Brain microvascular endothelial cell (primary cell): ENCODE measurements around the gene PCDHGA8.
"Not testable (repeated sequence)": the region's sequence is repeated elsewhere in the genome, so short reads cannot be mapped to it uniquely, and the experiment has no call there.

ENCODE experiments used
- DNase-seq: peaks from one replicate; pipeline ENCODE4 v3.0.0-alpha.2; 2020
- H3K27ac ChIP-seq: fragments of 250-450 bp; sonication (Bioruptor Pico); 2 replicates; pipeline ENCODE4 v1.5.1; 2020; ENCODE audit warnings: mild to moderate bottlenecking, moderate library complexity
- H3K27me3 ChIP-seq: fragments of 250-450 bp; sonication (Bioruptor Pico); replicated peaks from 2 replicates; pipeline ENCODE4 v1.5.1; 2020; ENCODE audit warnings: mild to moderate bottlenecking
- H3K36me3 ChIP-seq: fragments of 250-450 bp; sonication (Bioruptor Pico); replicated peaks from 2 replicates; pipeline ENCODE4 v1.5.1; 2020; ENCODE audit warnings: mild to moderate bottlenecking
- H3K4me3 ChIP-seq: 2 replicates; pipeline ENCODE4 v1.5.1; 2011; ENCODE audit warnings: low read depth, mild to moderate bottlenecking, control low read depth, low read length, moderate library complexity
- CTCF ChIP-seq: IDR thresholded peaks from 2 replicates; pipeline ENCODE4 v1.5.1; 2011; ENCODE audit warnings: low read depth, mild to moderate bottlenecking, moderate library complexity, low read length, control low read depth, inconsistent platforms; ENCODE audit errors: missing control alignments
- in situ Hi-C: cut with HindIII; loops from 2 replicates; pipeline ENCODE4 v1.10.0; 2017; ENCODE audit warnings: low sequenced_read_pairs, low pct_ligation_motif_present

The PCDHGA8 gene

DNA sequence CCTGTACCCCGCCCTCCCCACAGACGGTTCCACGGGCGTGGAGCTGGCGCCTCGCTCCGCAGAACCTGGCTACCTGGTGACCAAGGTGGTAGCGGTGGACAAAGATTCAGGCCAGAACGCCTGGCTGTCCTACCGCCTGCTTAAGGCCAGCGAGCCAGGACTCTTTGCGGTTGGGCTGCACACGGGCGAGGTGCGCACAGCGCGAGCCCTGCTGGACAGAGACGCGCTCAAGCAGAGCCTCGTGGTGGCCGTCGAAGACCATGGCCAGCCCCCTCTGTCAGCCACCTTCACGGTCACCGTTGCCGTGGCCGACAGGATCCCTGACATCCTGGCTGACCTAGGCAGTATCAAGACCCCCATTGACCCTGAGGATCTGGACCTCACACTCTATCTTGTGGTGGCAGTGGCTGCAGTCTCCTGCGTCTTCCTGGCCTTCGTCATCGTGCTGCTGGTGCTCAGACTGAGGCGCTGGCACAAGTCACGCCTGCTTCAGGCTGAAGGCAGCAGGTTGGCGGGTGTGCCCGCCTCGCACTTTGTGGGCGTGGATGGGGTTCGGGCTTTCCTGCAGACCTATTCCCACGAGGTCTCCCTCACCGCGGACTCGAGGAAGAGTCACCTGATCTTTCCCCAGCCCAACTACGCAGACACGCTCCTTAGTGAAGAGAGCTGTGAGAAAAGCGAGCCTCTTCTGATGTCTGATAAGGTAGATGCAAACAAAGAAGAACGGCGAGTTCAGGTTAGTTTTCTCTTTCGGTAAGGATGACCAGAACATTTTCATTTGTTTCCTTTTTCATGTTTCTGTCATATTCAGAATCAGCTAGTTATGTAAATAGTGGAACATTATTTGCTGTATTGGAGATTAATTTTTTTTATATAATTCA, 26.2 kb upstream of the PCDHGA8 start:
- H3K27me3 ChIP-seq: peaks cover 8% of the 10 kb centered on the region
- H3K36me3 ChIP-seq: no peaks in the 10 kb centered on the region
- no peak for DNase-seq
- H3K27ac ChIP-seq: no peak overlapping the region
- TF ChIP-seq CTCF: no peak
- no peak overlapping the region for H3K4me3 ChIP-seq
- in situ Hi-C loops: no loop called here

- H3K36me3 ChIP-seq: no peaks in the 10 kb centered on the region
- in situ Hi-C loops: no loop called here
- TF ChIP-seq CTCF: peak; percentile 68
- peak; percentile 58 for DNase-seq
- peaks cover 3% of the 10 kb centered on the region for H3K27me3 ChIP-seq
- H3K4me3 ChIP-seq: peak within 1 kb of the TSS; percentile 40
- H3K27ac ChIP-seq: no peak within 1 kb of the TSS
These were observed 22.2 kb upstream of the PCDHGA8 start, which contains the start of gene PCDHGB3 for GRCh38 chr5:141369994-141370848. Gene PCDHGB3, plus strand, starts transcription at chr5:141370242. Its CDS starts 153 bp downstream, at chr5:141370395.

DNA sequence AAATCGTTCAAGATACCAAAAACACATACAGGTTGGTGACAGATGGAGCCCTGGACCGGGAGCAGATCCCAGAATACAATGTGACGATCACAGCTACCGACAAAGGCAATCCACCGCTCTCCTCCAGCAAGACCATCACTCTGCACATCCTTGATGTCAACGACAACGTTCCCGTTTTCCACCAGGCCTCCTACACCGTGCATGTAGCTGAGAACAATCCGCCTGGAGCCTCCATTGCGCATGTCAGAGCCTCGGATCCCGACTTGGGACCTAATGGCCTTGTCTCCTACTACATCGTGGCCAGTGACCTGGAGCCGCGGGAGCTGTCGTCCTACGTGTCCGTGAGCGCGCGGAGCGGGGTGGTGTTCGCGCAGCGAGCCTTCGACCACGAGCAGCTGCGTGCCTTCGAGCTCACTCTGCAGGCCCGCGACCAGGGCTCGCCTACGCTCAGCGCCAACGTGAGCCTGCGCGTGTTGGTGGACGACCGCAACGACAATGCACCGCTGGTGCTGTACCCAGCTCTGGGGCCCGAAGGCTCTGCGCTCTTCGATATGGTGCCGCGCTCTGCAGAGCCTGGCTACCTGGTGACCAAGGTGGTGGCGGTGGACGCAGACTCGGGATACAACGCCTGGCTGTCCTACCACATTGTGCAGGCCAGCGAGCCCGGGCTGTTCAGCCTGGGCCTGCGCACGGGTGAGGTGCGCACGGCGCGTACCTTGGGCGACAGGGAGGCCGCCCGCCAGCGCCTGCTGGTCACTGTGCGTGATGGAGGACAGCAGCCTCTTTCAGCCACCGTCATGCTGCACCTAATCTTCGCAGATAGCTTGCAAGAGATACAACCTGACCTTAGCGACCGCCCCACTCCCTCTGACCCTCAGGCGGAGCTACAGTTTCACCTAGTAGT, 20.6 kb upstream of the PCDHGA8 start:
- H3K27me3 ChIP-seq: no peaks in the 10 kb centered on the region
- DNase-seq: no peak
- H3K4me3 ChIP-seq: no peak overlapping the region
- in situ Hi-C loops: no loop called here
- no peak for TF ChIP-seq CTCF
- H3K36me3 ChIP-seq: no peaks in the 10 kb centered on the region
- no peak overlapping the region for H3K27ac ChIP-seq

- no peak for DNase-seq
- no peak within 1 kb of the TSS for H3K27ac ChIP-seq
- H3K36me3 ChIP-seq: no peaks in the 10 kb centered on the region
- peak; percentile 58 for TF ChIP-seq CTCF
- no peaks in the 10 kb centered on the region for H3K27me3 ChIP-seq
- peak within 1 kb of the TSS; percentile 43 for H3K4me3 ChIP-seq
- in situ Hi-C loops: no loop called here
These were observed 18.6 kb upstream of the PCDHGA8 start, which contains the start of gene PCDHGA6 for GRCh38 chr5:141373673-141374317. Gene PCDHGA6, plus strand, starts transcription at chr5:141373891. Its CDS starts 193 bp downstream, at chr5:141374084.

DNA sequence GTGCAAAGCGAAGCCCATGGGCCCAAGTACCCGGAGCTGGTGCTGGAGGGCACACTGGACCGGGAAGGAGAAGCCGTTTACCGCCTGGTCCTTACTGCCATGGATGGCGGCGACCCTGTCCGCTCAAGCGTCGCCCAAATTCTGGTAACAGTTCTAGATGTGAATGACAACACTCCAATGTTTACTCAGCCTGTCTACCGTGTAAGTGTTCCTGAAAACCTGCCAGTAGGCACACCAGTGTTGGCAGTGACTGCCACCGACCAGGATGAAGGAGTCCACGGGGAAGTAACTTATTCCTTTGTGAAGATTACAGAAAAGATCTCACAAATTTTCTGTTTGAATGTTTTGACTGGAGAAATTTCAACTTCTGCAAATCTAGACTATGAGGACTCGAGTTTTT, 17.8 kb upstream of the PCDHGA8 start:
- no peaks in the 10 kb centered on the region for H3K36me3 ChIP-seq
- no peak for DNase-seq
- no peaks in the 10 kb centered on the region for H3K27me3 ChIP-seq
- in situ Hi-C loops: no loop called here
- H3K4me3 ChIP-seq: no peak overlapping the region
- no peak overlapping the region for H3K27ac ChIP-seq
- no peak for TF ChIP-seq CTCF

- DNase-seq, in situ Hi-C loops, H3K27me3 ChIP-seq, H3K36me3 ChIP-seq, H3K4me3 ChIP-seq, H3K27ac ChIP-seq: not testable (repeated sequence)
These were observed 16.8 kb upstream of the PCDHGA8 start for GRCh38 chr5:141375444-141376155.
